ENCODE results near the gene TAF1C. TPM values are rescaled to one million over a fixed set of nuclear protein-coding genes. Genes with fewer than 3 reads are reported as not detected.

TAF1C gene
- total and polyA plus RNA-seq, 2 donors (not counting 3 experiments of a cell fraction or from before 2014, with no cell fraction given): 57.2 to 77.6 TPM

- Histone ChIP-seq H3K4me2 (ENCODE audit: insufficient read depth, low read length) (no peak overlapping the region), H3K9me1 (replicated peaks; ENCODE audit: control insufficient read depth, extremely low read depth, insufficient read depth, low read length) (no peaks in the 10 kb centered on the region), H3K9me3 (replicated peaks; ENCODE audit: control insufficient read depth, insufficient read depth, low read length) (no peaks in the 10 kb centered on the region), H3K79me2 (ENCODE audit: control insufficient read depth, insufficient read depth, low read length) (no peaks in the 10 kb centered on the region), H3K9ac (replicated peaks; ENCODE audit: extremely low read depth, insufficient read depth, low read length) (no peak overlapping the region), H3K36me3 (ENCODE audit: control insufficient read depth in 2 of 2, extremely low read depth in 1 of 2, insufficient read depth in 2 of 2, low read length in 2 of 2) (no peaks in the 10 kb centered on the region), H3K4me1 (ENCODE audit: control insufficient read depth, extremely low read depth, insufficient read depth, low read length) (no peaks in the 10 kb centered on the region), H4K20me1 (replicated peaks; ENCODE audit: control insufficient read depth, extremely low read depth, insufficient read depth, low read length) (no peaks in the 10 kb centered on the region), H3K27ac (ENCODE audit: insufficient read depth, low read depth, low read length) (no peak overlapping the region), H2AFZ (ENCODE audit: low read depth, low read length) (no peak overlapping the region), H3K4me3 (replicated peaks in 1 of 3; ENCODE audit: insufficient read depth in 1 of 3, low read depth in 1 of 3, low read length in 3 of 3) (no peak overlapping the region), H3K27me3 (ENCODE audit: control insufficient read depth in 2 of 2, insufficient read depth in 2 of 2, low read length in 2 of 2) (peaks cover 0 to 3% of the 10 kb centered on the region in 2 experiments)
- intact Hi-C loops (cut with micrococcal nuclease): no loop called here
- ChIA-PET CTCF (interaction anchor here (1.0 to 1.9 kb wide), 2 partner anchors 12 to 47 kb away, joined by 3 to 6 read pairs; partner anchors contain the start of gene TAF1C), POLR2A (no interaction called here)
- DNase-seq (ENCODE audit: low read depth, low spot score): no peak
- FAIRE-seq: no peak
- no TSS peak for BruUV-seq (replicated peaks)
- no peak for TF ChIP-seq FOS (IDR thresholded peaks at IDR 0.05; ENCODE audit: borderline replicate concordance, insufficient read depth, low read length)
- TF ChIP-seq GATA2 (IDR thresholded peaks at IDR 0.05; ENCODE audit: insufficient read depth, insufficient read length, low read depth, low read length): no peak
- no peak for TF ChIP-seq MYC (IDR thresholded peaks at IDR 0.05; ENCODE audit: low read depth, low read length)
- no peak for TF ChIP-seq JUN (IDR thresholded peaks at IDR 0.05; ENCODE audit: borderline replicate concordance, insufficient read depth, insufficient read length, low read depth)
- TF ChIP-seq, protein P1, sequence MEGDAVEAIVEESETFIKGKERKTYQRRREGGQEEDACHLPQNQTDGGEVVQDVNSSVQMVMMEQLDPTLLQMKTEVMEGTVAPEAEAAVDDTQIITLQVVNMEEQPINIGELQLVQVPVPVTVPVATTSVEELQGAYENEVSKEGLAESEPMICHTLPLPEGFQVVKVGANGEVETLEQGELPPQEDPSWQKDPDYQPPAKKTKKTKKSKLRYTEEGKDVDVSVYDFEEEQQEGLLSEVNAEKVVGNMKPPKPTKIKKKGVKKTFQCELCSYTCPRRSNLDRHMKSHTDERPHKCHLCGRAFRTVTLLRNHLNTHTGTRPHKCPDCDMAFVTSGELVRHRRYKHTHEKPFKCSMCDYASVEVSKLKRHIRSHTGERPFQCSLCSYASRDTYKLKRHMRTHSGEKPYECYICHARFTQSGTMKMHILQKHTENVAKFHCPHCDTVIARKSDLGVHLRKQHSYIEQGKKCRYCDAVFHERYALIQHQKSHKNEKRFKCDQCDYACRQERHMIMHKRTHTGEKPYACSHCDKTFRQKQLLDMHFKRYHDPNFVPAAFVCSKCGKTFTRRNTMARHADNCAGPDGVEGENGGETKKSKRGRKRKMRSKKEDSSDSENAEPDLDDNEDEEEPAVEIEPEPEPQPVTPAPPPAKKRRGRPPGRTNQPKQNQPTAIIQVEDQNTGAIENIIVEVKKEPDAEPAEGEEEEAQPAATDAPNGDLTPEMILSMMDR (IDR thresholded peaks at IDR 0.05; ENCODE audit: extremely low read depth in 1 of 2, insufficient read depth in 1 of 2, low read depth in 1 of 2, low read length in 2 of 2): no peak
- no peak for TF ChIP-seq EZH2 (IDR thresholded peaks at IDR 0.05; ENCODE audit: borderline replicate concordance, low read depth, low read length, severe bottlenecking)
- no peak for TF ChIP-seq POLR2AphosphoS5 (IDR thresholded peaks at IDR 0.05; ENCODE audit: insufficient read depth, low read depth, low read length)
- no peak for TF ChIP-seq POLR2A (IDR thresholded peaks at IDR 0.05; ENCODE audit: low read depth, low read length)
- no peak for TF ChIP-seq MAX (IDR thresholded peaks at IDR 0.05; ENCODE audit: insufficient read depth, insufficient read length)
- dilution Hi-C loops (cut with MboI; ENCODE audit: extremely low pct_ligation_motif_present, low sequenced_read_pairs): loop anchor here (25.0 kb wide), 1 partner anchor 179 kb away; no protein-coding TSS in a partner anchor
Measured at GRCh38 chr16:84233748-84234147, 46.9 kb upstream of the TAF1C start.

All from endothelial cell of umbilical vein (primary cell).